OCI-LY1 (cell line): ENCODE data around the gene PDE1A.

ENCODE experiments used
- H2AFZ ChIP-seq: fragments of 200-600 bp; sonication (generic), shearing (Covaris generic); 2 replicates; pipeline ENCODE4 v1.6.0; 2014; ENCODE audit warnings: antibody characterized with exemption, mild to moderate bottlenecking, low read length
- H3F3A ChIP-seq: fragments of 200-600 bp; sonication (generic), shearing (Covaris generic); 2 replicates; pipeline ENCODE4 v1.6.0; 2014; ENCODE audit warnings: mild to moderate bottlenecking, antibody characterized with exemption, low read length, moderate library complexity; ENCODE audit not compliant: insufficient read depth
- H3K27ac ChIP-seq: fragments of 200-600 bp; sonication (generic); 2 replicates; pipeline ENCODE4 v1.5.1; 2014; ENCODE audit warnings: low read length, mixed run types, mild to moderate bottlenecking, low read depth; ENCODE audit not compliant: poor library complexity, severe bottlenecking
- H3K27me3 ChIP-seq: fragments of 200-600 bp; sonication (generic); 2 replicates; pipeline ENCODE4 v1.6.0; 2014; ENCODE audit warnings: antibody characterized with exemption, mild to moderate bottlenecking, low read length, moderate library complexity; ENCODE audit not compliant: insufficient read depth
- H3K36me3 ChIP-seq: fragments of 200-600 bp; sonication (generic); 2 replicates; pipeline ENCODE4 v1.6.1; 2014; ENCODE audit warnings: mild to moderate bottlenecking, antibody characterized with exemption, low read length, moderate library complexity, mixed read lengths; ENCODE audit not compliant: insufficient read depth
- H3K4me1 ChIP-seq: fragments of 200-600 bp; sonication (generic); 2 replicates; pipeline ENCODE4 v1.5.1; 2014; ENCODE audit warnings: mild to moderate bottlenecking, low read length, moderate library complexity; ENCODE audit not compliant: insufficient read depth, severe bottlenecking
- H3K4me2 ChIP-seq: fragments of 200-600 bp; sonication (generic), shearing (Covaris generic); 2 replicates; pipeline ENCODE4 v1.6.1; 2014; ENCODE audit warnings: low read length
- H3K4me3 ChIP-seq: fragments of 200-600 bp; sonication (generic); 2 replicates; pipeline ENCODE4 v1.5.1; 2014; ENCODE audit warnings: low read length, low read depth, mild to moderate bottlenecking, mixed read lengths; ENCODE audit not compliant: poor library complexity, severe bottlenecking
- H3K79me2 ChIP-seq: fragments of 200-600 bp; shearing (Covaris generic); 2 replicates; pipeline ENCODE4 v1.6.1; 2016; ENCODE audit warnings: mixed run types, low read length, mixed read lengths; ENCODE audit not compliant: insufficient read depth
- H3K9ac ChIP-seq: fragments of 200-600 bp; sonication (generic), shearing (Covaris generic); 2 replicates; pipeline ENCODE4 v1.6.1; 2014; ENCODE audit warnings: mild to moderate bottlenecking, low read length, mixed read lengths
- H3K9me2 ChIP-seq: fragments of 200-600 bp; sonication (generic), shearing (Covaris generic); 2 replicates; pipeline ENCODE4 v1.6.1; 2014; ENCODE audit warnings: low read depth, mild to moderate bottlenecking, low read length, mixed read lengths
- H3K9me3 ChIP-seq: fragments of 200-600 bp; shearing (Covaris generic); 2 replicates; pipeline ENCODE4 v1.6.1; 2014; ENCODE audit warnings: low read length, mixed read lengths
- H4K20me1 ChIP-seq: fragments of 200-600 bp; sonication (generic), shearing (Covaris generic); 2 replicates; pipeline ENCODE4 v1.6.0; 2016; ENCODE audit warnings: mild to moderate bottlenecking, low read length; ENCODE audit not compliant: insufficient read depth
- CTCF ChIP-seq: fragments of 200-600 bp; sonication (generic), shearing (Covaris generic); IDR thresholded peaks from 2 replicates; pipeline ENCODE4 v1.5.1; 2017; ENCODE audit warnings: mild to moderate bottlenecking, antibody characterized with exemption, low read length, moderate library complexity, mixed read lengths
- EZH2 ChIP-seq: fragments of 200-600 bp; sonication (generic), shearing (Covaris generic); IDR thresholded peaks from 2 replicates; pipeline ENCODE4 v1.8.0; 2017; ENCODE audit warnings: borderline replicate concordance, mixed run types, mild to moderate bottlenecking, antibody characterized with exemption, low read length, moderate library complexity, mixed read lengths

The PDE1A gene

DNA sequence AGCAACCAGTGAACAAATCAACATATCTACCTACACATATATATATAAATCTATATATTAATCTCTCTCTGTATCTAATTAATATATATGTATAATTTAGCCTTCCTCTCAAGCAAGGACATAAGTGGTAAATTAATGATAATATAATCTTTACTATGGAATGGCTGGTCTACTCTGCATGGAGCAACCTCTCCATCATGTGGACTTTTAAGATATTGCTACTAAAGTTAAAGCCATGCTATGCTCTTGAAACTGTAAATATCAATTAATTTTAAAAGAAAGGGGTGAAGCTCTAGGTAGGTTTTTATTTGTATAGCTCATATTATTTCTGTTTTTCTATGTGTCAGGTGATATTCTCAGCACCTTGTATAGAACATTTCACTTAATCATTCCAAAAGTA, 294.2 kb downstream of the PDE1A start:
- no peak for TF ChIP-seq CTCF
- no peak for TF ChIP-seq EZH2
- Histone ChIP-seq H3K27ac (no peak overlapping the region), H3K36me3 (no peaks in the 10 kb centered on the region), H3K9me3 (no peaks in the 10 kb centered on the region), H3K9ac (no peak overlapping the region), H3K4me2 (no peak overlapping the region), H3K27me3 (no peaks in the 10 kb centered on the region), H3K4me1 (no peaks in the 10 kb centered on the region), H2AFZ (no peak overlapping the region), H3K9me2 (no peaks in the 10 kb centered on the region), H3K4me3 (no peak overlapping the region), H3K79me2 (no peaks in the 10 kb centered on the region), H4K20me1 (no peaks in the 10 kb centered on the region), H3F3A (no peaks in the 10 kb centered on the region)

DNA sequence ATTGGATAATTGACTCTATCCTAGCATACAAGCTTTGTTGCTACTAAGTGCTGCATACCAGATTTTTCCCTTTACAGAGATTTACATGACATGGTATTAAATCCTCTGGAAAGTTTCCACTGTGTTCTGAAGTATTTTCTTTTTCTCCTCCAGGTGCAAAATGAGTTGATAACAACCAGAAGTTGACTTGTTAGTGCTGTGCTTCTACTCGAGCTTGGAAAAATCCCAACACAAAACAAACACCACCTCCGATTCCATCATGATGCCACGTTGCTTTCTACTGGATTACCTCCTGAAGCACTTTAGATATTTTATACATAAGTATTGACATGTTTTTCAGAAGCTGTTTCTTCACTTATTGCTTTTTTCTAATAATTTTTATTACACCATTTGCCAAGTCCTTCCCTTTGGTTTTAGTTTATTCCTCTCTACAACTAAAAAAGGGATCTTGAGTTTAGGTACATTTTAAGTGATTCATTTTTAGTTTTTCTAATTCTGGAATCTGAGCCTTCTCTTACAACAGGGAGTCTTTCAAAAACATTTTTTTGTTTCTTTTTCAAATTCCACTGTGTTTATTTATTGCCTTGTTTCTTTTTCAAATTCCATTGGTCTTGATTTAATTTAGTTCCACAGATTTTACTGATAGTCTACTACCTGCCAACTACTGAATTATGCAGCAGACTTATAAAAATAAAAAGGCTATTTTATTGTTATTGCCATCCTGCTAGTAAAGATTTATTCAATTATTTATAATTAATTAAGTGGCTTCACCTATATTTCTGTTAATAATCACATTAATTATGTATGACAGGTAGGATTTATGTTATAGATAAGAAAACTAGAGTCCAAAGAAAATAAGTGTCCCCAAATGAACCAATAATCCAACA, 297.8 kb downstream of the PDE1A start:
- Histone ChIP-seq H3K9me3 (no peaks in the 10 kb centered on the region), H3F3A (no peaks in the 10 kb centered on the region), H3K27me3 (no peaks in the 10 kb centered on the region), H3K4me2 (no peak overlapping the region), H3K36me3 (no peaks in the 10 kb centered on the region), H3K4me3 (no peak overlapping the region), H3K9me2 (no peaks in the 10 kb centered on the region), H3K9ac (no peak overlapping the region), H3K4me1 (no peaks in the 10 kb centered on the region), H4K20me1 (no peaks in the 10 kb centered on the region), H3K27ac (no peak overlapping the region), H2AFZ (no peak overlapping the region), H3K79me2 (no peaks in the 10 kb centered on the region)
- TF ChIP-seq EZH2 (no peak), CTCF (no peak)

DNA sequence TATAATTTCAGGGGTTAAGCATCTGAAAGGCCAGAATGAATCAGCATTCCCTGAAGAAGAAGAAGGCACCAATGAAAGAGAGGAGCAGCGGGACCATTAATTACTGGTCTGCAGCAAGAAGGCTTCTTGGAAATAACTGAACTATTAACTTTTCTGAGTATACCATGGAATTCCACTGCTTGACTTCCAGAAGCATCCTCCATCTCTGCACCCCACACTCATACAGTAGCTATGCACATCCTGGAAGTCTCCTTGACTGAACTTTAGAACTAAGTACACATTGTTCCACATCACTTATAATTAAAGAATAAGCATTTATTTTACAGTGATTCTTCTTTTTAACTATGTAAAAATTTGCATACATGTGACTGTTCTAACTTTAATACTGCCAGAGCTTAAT, 309.6 kb downstream of the PDE1A start:
- Histone ChIP-seq H3K27me3 (no peaks in the 10 kb centered on the region), H3K9ac (no peak overlapping the region), H3K36me3 (no peaks in the 10 kb centered on the region), H3K9me3 (no peaks in the 10 kb centered on the region), H3K79me2 (no peaks in the 10 kb centered on the region), H3K4me2 (no peak overlapping the region), H2AFZ (no peak overlapping the region), H3F3A (no peaks in the 10 kb centered on the region), H3K4me3 (no peak overlapping the region), H4K20me1 (no peaks in the 10 kb centered on the region), H3K27ac (no peak overlapping the region), H3K9me2 (no peaks in the 10 kb centered on the region), H3K4me1 (no peaks in the 10 kb centered on the region)
- no peak for TF ChIP-seq EZH2
- TF ChIP-seq CTCF, result no peak
